T-helper 1 cell (primary cell): ENCODE data around the gene TRPV5.

ENCODE experiments used
- DNase-seq, 5 donors: peaks; one replicate each; pipeline ENCODE4 v3.0.0-alpha.2; 2012 to 2020

The TRPV5 gene

DNA sequence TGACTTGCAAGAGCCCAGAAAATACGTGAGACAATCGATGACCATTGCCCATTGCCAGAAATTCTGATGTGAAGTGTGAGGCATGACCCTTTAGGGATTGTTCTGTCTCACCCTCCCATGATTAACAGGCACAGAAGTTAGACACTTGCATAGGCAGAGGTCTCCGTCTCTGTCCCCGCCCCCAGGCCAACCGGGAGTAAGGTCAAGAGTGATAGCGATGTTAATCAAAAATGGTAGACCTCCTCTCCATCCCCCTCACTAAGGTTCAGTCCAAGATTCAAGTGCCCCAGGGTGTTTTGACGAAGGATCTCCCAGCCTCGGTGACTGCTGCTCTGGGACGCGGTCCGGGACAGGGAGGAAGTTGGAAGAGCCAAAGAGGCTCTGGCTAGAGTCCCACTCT, 25.3 kb downstream of the TRPV5 start:
- no peak for DNase-seq

DNA sequence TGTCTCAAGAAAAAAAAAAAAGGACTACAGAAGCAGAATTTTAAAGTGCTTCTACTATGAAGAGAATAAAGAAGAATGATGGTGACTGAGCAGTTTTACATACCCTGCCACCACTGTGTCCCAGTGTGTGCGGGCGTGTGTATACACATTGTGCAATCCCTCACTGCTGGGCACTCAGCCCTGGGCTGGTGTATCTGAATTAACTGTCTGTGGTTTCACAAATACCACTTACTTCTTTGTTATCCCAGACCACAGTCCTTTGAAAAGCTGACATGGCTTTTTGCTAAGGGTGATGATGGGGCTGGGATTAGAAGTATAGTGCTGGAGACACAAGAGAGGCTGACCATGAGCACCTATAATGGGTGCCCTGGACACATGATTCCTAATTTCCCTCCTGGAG, 26.9 kb downstream of the TRPV5 start:
- no peak for DNase-seq

DNA sequence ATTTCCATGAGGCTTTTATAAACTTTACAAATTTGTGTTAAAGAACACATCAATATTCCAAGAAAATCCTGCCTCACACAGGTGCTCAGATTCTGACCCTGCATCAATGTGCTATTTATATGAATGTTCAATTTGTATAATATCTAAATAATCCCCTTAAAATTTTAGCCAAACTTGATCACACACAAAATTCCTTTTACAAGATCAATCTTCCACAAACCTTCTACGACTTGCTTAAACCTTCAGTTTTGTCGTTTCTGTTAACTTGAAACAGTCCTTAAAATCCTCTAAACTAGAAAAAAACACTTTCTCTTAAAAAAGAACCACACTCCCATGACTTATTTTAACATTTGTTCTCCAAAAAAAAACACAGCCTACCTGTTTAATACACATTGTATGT, 27.8 kb downstream of the TRPV5 start:
- no peak for DNase-seq

DNA sequence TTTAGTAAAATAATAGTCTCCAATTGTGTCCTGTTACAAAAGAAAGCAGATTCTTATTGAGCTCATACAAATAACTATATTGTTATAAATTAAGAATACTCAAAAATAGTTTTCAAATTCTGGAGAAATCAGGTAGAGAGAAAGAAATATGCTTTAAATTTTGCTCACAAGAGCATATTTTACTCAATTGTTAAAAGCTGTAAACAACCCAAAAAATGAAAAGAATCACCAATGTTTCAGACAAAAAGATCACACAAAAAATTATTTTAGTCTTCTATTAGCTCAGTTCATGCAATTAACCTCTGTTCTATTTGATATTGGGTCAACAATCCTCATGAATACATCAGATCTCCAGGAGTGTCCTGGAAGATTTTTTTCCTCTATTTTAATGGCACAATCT, 29.4 kb downstream of the TRPV5 start:
- DNase-seq: no peak

DNA sequence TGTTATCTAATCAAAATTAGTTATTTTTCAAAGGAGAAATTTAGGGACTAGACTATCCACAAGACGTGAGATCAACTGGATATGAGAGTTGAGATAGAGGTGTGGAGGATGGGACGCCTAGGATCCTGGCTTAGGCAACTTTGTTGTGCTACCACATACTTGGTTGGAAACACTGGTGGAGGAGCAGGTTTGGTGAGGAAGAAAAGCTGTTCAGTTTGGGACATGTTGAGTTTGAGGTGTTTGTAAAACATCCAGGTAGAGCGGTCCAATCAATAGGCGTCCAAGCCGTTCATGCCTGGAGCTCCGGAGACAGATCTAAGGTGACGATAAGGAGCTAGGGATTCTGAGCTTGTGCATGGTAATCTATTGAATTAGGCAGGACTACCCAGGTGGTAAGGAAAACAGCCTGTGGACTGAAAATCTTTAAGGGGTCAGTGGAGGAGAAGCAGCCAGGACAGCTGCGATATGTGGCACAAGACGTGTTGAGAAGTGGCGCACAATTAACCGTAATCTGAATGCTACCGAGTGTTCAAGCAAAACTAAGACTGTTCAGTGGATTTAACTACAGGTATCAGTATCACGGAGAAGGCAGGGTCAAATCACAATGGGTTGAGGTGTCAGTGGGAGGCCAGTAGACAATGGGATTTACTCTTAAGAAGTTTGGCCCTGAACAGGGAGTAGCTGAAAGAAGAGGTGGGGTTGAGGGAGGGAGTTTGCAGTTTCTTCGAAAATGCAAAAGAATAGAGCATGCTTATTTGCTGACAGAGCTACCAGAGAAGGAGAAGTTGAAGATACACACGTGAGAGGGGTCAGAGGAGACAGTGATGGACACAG, 31.9 kb downstream of the TRPV5 start:
- DNase-seq: no peak

DNA sequence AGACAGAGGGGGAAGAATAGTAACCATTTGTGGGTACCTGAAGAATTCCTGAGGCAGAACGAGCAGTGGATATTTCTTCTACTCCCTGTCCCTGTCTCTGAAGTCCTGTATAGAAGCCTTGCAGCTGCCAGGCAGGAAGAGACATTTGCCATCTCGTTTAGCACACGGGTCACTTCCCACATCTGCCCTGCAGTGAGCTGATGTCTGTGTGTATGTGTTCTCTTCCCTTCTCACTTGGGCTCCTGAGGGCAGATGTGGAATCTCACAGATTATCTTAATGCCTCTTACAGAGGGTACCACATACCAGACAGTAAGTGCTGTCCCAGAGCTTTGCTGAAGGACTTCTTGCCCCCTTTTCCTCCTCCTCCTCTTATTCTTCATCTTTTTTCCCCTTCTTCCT, 33.9 kb downstream of the TRPV5 start:
- no peak for DNase-seq

DNA sequence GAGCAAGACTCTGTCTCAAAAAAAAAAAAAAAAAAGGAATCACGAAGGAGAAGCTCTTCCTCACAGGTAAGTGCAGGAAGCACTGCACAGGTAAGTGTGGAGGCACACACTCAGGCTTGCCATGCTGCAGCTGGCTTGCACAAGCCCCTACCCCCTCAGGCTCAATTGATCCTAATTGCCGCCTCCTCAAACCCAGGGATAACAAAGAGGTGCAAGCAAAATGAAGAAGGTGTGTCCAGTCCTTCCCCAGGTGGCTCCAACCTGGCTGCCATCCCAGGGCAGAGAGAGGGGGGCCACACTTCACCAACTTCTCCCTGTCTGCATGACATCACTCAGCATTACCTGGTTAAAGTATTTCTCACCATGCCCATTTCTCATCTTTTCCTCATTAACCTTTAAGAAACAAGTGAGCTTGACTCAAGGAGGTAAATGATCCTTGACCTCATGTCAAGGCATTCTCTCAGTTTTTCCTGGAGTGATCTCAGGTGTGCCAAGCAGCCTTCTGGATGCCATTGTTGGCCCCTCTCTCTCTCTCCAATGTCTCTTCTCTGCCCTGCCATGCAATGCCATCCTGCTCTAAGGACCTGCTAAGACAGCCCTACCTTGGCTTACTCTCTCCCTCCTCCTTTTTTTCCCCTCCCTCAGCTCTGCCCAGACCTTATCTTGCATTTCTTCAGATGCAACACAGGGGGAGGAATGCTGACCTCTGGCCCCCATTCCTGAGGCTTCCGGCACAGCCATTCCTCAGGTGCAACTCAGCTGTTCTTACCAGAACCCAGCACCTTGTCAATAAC, 35.0 kb downstream of the TRPV5 start:
- DNase-seq: no peak

DNA sequence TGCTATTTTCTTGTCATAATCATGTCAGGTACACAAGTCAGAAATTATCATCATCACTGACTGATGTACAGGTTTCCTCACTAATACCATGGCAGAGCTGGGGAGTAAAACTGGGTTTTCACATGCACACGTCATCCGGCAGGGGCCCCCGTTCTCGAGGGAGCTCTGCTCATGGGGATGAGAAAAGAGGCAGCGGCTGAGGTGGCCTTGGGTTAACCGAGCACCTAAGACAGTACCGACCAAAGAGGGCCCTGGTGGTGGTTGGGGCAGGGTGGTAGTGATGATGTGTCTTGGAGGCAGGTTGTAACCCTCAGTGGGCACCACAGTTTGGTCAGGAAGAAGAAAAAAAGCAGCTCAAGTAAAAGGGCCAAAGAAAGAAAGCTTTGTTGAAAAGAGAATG, 35.9 kb downstream of the TRPV5 start:
- no peak for DNase-seq

DNA sequence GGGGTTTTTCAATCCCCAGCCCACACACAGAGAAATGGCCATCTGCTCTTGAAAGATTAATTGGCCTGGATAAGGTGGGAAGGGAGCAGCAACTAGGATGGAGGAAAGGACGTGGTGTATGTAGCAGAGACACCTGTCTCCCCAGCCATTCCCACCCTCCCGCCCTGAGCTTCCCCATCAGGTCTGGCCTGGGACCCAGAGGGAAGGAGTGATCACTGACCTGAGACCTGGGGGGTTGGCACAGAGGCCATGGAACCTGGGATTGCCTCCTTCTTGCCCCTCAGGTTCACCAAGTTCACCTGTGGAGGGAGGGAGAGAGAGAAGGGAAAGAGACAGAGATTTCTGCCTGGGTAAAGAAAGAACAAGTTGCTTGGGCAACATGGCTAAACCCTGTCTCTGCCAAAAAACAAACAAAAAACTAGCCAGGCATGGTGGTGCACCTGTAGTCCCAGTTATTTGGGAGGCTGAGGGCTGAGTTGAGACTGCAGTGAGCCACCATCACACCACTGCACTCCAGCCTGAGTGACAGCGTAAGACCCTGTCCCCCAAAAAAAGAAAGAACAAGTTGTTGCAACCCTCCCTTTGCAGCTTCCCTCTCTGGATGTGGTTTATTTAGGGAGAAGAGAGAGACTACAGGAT, 36.7 kb downstream of the TRPV5 start:
- no peak for DNase-seq

DNA sequence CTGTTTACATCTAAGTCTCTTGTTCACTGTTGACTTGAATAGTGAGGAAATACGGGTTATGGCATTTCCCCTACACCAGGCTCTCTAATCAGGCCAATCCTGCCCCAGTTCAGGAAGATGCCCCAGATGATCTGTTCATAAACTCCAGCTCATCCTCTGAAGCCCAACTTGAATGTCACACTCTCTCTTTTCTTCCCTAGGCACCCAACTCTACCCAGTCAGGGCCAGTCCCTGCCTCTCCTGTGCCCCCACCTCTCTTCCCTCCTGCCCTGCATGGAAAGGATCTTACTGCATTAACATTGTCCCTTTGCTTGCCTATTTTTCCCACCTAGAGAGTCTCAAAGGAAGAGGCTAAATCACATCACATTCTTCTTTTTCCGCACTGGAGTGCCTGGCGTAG, 37.4 kb downstream of the TRPV5 start:
- DNase-seq: no peak

DNA sequence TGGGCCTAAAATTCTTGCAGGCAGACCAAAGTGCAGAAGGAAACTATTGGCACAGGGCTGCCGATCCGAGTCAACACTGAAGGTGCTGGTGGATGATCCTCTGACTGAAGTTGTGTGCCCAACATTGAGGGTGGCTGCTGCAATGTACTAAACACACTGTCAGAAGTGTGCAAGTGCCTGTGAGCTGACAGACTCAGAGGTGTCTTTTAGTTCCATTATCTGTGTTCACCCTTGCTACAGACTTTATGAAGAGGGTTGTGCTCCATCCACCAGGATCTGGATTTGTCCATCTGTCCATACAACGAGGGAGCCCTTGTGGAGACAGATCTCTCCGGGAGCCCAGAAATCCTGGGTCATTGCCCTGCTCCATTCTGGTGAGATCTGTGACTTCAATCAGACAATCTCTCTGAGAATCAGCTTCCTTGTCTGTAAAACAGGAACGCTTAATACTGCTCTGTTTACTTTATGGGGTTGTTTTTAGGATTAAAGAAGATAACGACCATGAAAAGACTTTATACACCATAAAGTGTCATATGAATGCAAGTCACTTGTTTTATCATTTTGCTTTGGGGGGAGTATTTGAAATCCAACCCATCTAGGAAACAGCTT, 38.5 kb downstream of the TRPV5 start:
- DNase-seq: no peak

DNA sequence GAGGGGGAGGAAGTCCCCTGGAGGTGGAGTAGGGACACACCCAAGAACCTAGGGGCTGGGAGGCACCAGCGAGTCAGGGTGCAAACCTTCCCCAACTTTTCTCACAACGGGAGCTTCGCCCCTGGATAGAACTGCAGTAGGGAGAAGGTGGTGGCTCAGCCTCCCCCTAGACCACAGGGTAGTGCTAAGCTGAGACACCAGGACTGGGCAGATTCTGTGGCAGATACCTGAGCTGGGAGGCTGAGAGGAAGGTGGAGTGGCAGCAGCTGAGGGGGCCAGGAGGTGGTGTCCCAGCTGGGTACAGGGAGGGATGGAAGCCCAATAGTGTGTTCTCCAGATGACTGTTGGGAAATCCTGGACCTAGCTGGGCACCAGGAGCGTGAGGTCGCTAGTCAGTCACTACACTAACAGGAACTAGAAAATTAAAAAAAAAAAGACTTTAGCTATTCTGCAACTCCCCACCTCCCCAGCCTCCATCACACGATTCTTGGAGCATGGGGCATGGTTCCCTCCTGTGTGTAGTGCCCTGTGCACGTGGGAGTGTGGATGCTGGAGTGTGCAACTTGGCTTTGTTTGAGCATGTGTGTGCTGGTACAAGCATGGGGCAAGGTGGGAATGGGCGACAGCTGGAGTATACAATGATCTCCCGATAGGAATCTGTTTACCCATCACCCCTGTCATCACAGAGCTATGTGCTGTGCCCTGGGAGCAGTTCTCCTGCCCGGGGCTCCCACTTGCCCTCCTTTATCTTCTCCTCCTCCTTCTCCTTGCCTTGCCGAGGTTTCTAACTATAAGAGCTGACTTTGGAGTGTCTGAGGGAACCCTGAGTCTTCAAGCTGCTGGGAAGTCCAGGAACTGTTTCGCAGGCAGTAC, 39.2 kb downstream of the TRPV5 start:
- DNase-seq: no peak

DNA sequence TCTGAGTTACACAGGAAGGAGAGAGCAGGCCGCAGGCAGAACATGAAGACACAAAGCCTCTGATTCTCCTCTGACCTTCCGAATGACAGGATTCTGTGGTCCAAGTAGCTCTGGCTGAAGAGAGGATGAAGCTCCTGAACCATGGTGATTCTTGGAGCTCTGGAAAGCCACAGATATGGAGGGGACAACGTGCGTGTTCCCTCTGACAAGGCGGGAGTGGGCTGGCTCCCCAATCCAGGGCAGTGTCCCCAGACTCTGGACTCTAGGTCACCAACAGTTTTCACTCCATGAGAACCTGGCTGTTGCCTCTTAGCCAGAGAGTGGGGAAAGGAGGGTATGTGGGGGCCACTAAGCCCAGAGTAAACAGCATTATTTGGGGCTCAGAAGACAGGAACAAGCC, 40.6 kb downstream of the TRPV5 start:
- DNase-seq: no peak

DNA sequence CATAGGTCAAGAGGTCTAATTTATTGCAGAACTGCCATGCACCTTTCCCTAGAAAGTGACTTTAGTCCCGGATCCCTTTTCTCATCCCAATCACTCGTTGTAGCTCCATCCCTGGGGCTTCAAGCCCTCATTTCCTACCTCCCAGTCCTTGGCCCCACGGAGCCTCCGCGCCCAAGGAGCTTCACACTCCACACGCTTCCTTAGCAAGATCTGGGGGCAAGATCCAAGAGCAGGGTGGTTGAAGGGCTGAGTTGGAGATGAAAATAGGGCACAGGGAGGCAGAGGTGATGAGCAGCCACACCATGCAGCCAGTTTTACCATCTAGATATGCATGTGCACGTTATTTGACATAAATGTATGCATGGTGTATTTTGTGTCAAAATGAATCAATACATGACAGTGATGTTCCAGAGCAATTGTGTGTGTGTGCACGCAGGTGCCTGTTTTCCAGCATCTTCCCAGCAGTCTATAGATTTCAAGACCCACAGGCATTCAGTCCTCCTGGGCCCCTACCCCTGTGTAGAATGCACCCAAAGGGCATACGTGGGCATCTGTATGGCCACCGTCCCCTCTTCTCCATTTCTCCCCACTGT, 42.0 kb downstream of the TRPV5 start:
- DNase-seq: no peak

DNA sequence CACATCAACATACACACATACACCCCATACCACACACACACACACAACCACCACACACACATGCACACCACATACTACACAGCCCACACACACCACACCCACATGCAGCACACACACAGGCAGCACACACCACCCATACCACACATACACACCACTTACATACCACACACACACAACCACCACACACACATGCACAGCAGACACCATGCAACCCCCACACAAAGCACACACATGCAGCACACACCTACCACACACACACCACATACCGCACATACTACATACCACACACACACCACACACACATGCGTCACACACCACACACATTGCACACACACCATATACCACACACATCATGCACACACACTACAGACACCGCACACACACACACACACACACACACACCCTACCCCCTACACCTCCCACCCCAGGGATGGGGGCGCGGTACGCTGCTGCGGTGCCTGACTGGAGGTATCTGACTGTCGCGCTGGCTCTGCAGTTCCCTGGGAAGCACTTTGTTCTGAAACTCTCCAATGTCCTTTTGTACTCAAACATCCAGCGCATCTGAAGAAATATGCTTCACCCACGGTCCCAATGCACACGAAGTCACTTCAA, 42.6 kb downstream of the TRPV5 start:
- DNase-seq: no peak

DNA sequence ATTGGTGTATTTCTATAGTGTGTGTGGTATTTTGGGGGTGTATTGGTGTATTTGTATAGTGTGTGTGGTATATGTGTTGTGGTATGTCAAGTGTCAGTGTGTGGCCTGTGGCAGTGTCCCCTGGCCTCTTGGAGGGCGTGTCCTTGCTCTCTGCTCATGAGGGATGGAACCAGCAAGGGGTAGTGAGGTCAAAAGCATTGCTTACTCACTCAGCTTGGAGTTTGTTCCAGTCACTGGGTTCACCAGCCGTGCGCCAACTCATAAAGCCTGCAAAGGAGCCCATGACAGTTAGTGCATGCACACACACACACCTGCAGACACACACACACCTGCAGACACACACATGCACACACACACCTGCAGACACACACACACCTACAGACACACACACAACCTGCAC, 43.7 kb downstream of the TRPV5 start:
- DNase-seq: no peak

DNA sequence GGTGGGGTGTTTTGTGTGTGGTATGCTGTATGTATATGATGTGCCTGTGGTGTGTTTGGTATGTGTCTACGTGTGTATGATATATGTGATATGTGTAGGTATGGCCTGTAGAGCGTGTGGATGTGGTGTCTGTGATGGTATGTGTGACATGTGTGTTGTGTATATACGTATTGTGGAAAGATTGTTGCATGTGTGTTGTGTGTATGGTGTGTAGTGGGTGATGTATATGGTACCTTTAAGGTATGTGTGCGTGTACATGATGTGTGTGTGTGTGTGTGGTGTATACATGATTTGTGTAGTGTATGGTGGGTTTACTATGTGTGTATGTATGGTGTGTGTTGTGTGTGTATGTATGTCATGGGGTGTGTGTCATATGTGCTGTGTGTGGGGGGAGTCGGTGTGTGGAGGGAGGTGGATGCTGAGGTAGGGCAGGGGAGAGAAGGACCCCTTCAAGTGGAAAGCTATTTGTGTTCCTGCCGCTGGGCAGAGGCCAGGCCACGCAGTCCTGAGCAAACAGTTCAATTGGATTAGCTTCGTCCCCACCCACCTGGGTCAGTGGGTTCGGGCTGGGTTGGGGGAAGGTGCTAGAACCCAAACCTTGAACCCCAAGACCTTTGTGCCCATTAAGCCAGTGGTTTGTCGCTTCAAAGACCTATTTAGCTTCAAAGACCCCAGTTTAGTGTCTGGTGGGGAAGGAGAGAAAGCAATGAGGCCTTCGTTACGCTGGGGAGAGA, 46.1 kb downstream of the TRPV5 start:
- no peak for DNase-seq

DNA sequence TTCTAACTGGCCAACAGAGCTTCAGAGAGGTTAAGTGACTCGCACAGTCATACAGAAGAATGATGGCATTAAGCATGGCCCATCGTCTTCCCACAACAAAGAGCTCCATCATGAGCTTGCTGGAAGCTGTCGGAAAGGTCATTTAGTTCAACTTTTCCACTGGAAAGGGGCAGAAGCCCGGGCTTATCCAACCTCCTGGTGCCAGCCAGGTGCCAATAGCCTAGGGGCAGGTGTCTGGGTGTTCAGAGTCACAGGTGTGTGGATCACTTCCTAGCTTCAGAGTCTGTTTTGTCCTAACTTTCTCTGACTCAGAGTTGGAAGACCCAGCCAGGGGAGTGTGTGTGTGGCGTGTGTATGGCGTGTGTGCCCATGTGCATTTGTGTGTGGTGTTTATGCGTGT, 46.7 kb downstream of the TRPV5 start:
- DNase-seq: no peak

DNA sequence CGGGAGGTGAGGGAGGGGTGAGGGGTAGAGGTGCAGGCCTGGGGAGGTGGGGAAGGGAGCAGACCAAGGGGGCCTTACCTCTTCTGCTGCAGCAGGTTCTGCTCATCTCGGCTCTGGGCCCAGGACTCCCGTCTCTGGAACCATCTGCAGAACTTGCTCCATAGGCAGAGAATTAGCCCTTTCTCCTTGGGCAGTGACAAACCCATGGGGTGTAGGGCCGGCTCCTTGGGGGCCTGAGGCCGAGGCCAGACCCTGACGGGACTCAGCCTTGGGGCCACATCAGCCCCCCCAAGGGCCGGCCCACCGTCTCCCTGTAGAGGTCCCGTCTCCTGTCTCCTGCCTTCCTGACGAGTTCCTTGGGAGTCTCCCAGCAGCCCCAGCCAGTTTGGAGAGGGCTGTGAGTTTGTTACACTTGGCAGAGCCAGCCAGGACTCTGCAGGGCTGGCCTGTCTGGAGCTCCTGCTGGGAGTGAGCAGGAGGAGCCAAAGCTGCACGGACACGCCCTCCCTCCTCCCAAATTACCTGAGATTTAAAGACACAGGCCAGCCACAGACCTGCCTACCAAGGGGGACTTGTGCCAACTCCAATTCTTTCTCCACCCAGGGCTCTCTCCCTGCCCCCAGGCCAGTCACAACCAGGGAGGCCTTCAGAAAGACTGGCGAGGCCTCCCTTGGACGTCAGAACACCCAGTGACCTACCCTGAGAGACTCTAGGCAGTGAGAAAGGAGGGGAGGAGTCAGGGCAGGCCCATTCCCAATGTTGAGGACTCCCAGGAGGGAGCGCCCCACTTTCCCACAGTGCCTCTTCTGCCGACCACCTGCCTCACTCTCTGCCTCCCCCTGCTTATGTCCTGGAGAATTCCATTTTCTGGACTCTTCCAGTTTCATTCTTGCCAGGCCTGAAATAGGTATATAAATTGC, 48.0 kb downstream of the TRPV5 start, which contains the start of gene TRPV6:
Gene TRPV6 (minus strand): TSS at position 435 of the 920 bp plus-strand sequence.
- no peak for DNase-seq

DNA sequence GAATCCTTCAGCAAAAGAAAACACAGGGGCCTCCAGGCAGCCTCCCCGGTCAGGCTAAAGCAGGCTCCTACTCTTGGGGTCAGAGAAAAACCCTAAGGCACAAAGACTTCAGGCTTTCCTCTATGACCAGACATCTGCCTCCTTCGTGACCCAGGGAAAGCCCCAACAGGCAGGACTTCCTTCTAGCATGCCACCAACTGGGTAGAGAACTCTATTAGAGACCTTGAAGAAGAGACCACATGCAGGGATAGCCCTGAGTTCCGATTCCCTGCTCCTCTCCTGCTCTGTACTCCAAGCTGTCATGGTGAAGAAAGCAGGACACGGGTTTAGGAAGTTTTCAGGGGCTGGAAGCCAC, 49.3 kb downstream of the TRPV5 start:
- no peak for DNase-seq
